ENCODE measurements around the gene CEP112.

- TF ChIP-seq CTCF (IDR thresholded peaks at IDR 0.05; ENCODE audit: extremely low read depth in 1 of 2, insufficient read depth in 1 of 2, low read depth in 1 of 2, low read length in 2 of 2) (no peak), JUN (IDR thresholded peaks at IDR 0.05; ENCODE audit: borderline replicate concordance, insufficient read depth, insufficient read length, low read depth) (no peak), POLR2A (IDR thresholded peaks at IDR 0.05; ENCODE audit: low read depth, low read length) (no peak), POLR2AphosphoS5 (IDR thresholded peaks at IDR 0.05; ENCODE audit: insufficient read depth, low read depth, low read length) (no peak), EZH2 (IDR thresholded peaks at IDR 0.05; ENCODE audit: borderline replicate concordance, low read depth, low read length, severe bottlenecking) (no peak), MAX (IDR thresholded peaks at IDR 0.05; ENCODE audit: insufficient read depth, insufficient read length) (no peak), MYC (IDR thresholded peaks at IDR 0.05; ENCODE audit: low read depth, low read length) (no peak), GATA2 (IDR thresholded peaks at IDR 0.05; ENCODE audit: insufficient read depth, insufficient read length, low read depth, low read length) (no peak)
Observed at GRCh38 chr17:65824901-65825300, 367.0 kb downstream of the CEP112 start.

Data from endothelial cell of umbilical vein (primary cell).